Stimulated activated CD4-positive, alpha-beta T cell treated with anti-CD3 and anti-CD28 coated beads, TNF-alpha, amount 100 ng/mL, for 48 hours (primary cell): Measurements from ENCODE around the gene STXBP6.
"Not testable (repeated sequence)": the region's sequence is repeated elsewhere in the genome, so short reads cannot be mapped to it uniquely, and the experiment has no call there.

Source experiments
- DNase-seq, 3 donors: peaks; one replicate each; pipeline ENCODE4 v3.0.0-alpha.2; 2020; ENCODE audit warnings: low read depth in 3 of 3

The STXBP6 gene

GRCh38 chr14:24858052-24858451 lies 191.9 kb downstream of the STXBP6 start:
- DNase-seq: no peak

- DNase-seq: no peak
Measured at GRCh38 chr14:24857277-24857676, 192.7 kb downstream of the STXBP6 start.

GRCh38 chr14:24853446-24853845 lies 196.5 kb downstream of the STXBP6 start:
- no peak for DNase-seq

GRCh38 chr14:24852312-24853060 lies 197.5 kb downstream of the STXBP6 start:
- DNase-seq: no peak

- DNase-seq: no peak
Measured at GRCh38 chr14:24851837-24852236, 198.1 kb downstream of the STXBP6 start.

GRCh38 chr14:24851406-24851805 lies 198.5 kb downstream of the STXBP6 start:
- DNase-seq: no peak

GRCh38 chr14:24850072-24850471 lies 199.9 kb downstream of the STXBP6 start:
- no peak for DNase-seq

- no peak for DNase-seq
Measured at GRCh38 chr14:24849471-24849870, 200.5 kb downstream of the STXBP6 start.

GRCh38 chr14:24848102-24848790 lies 201.7 kb downstream of the STXBP6 start:
- DNase-seq: no peak

- DNase-seq: no peak
Measured at GRCh38 chr14:24847568-24848095, 202.3 kb downstream of the STXBP6 start.

- DNase-seq: no peak
Measured at GRCh38 chr14:24846261-24846660, 203.7 kb downstream of the STXBP6 start.

GRCh38 chr14:24845851-24846250 lies 204.1 kb downstream of the STXBP6 start:
- no peak for DNase-seq

- DNase-seq: no peak
Measured at GRCh38 chr14:24844011-24844410, 205.9 kb downstream of the STXBP6 start.

GRCh38 chr14:24843494-24843893 lies 206.5 kb downstream of the STXBP6 start:
- no peak for DNase-seq

GRCh38 chr14:24840204-24840893 lies 209.6 kb downstream of the STXBP6 start:
- DNase-seq: no peak

- no peak for DNase-seq
Measured at GRCh38 chr14:24839617-24840203, 210.2 kb downstream of the STXBP6 start.

GRCh38 chr14:24838945-24839616 lies 210.9 kb downstream of the STXBP6 start:
- no peak for DNase-seq

GRCh38 chr14:24837280-24838046 lies 212.5 kb downstream of the STXBP6 start:
- DNase-seq: no peak

- DNase-seq: not testable (repeated sequence)
Measured at GRCh38 chr14:24836324-24836723, 213.6 kb downstream of the STXBP6 start.

- DNase-seq: no peak
Measured at GRCh38 chr14:24834956-24835355, 215.0 kb downstream of the STXBP6 start.

- no peak for DNase-seq
Measured at GRCh38 chr14:24833385-24833784, 216.6 kb downstream of the STXBP6 start.
